GM12892 (cell line): ENCODE measurements around the gene METTL25.
A peak's percentile ranks its signal among the peaks of the same experiment; 100 is the strongest.

Source experiments
- DNase-seq: peaks from one replicate; pipeline ENCODE4 v3.0.0; 2011; ENCODE audit not compliant: insufficient read length
- FAIRE-seq: peaks from 2 replicates; lab custom pipeline; 2011; peaks lifted over from hg19 to GRCh38; lab: Jason Lieb, UNC
- POLR2A ChIP-seq: IDR thresholded peaks from 2 replicates; pipeline ENCODE4 v1.6.1; 2011; ENCODE audit warnings: low read depth, low read length, control low read depth
- POLR2AphosphoS5 ChIP-seq: IDR thresholded peaks from 2 replicates; pipeline ENCODE4 v1.6.1; 2011; ENCODE audit warnings: low read depth, low read length, control low read depth
- TAF1 ChIP-seq: IDR thresholded peaks from 2 replicates; pipeline ENCODE4 v1.6.1; 2011; ENCODE audit warnings: low read depth, mild to moderate bottlenecking, control low read depth, low read length, borderline replicate concordance

Gene METTL25

DNA sequence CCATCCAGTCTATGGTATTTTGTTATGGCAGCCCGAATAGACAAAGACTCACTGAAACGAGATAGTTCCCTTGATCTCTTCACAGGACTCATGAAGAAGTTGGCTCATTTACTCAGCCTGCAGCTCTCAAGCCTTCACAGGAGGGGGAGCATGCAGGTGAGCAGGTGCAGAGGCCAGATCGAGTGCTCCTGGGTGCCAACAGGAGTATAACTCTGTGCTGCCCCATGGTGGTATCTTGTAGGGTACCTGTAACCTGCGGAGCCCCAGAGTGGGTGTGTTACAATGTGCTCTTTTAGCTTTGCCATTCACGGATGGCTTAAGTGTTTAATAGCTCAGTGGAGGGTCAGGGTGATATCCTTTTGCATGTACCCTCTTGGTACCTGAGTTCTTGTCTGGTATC lies 159.5 kb downstream of the METTL25 start:
- no peak for FAIRE-seq
- no peak for TF ChIP-seq POLR2A
- TF ChIP-seq POLR2AphosphoS5 = no peak
- no peak for TF ChIP-seq TAF1

DNA sequence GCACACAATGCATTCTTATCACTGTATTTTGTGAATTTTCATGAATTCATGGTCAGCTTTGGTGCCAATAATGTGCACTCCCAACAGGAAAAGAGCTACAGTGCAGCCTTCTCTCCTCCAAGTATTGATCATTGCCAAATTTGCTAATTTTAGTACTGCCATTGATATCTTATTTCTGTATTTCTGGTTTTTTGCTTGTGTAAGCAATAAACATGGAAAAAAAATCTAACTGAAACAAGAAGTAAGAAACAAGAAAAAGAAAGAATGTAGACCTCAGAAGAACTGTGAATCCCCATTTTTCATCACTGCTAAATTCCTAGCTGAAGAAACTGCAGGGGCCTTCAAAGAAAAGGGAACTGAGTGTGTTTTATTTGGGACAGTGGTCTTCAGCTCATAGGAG lies 161.2 kb downstream of the METTL25 start:
- no peak for TF ChIP-seq POLR2AphosphoS5
- no peak for TF ChIP-seq TAF1
- no peak for TF ChIP-seq POLR2A
- DNase-seq (no peak), FAIRE-seq (no peak)

More for the DNA sequence above, 159.5 kb downstream of the METTL25 start:
- DNase-seq = no peak

DNA sequence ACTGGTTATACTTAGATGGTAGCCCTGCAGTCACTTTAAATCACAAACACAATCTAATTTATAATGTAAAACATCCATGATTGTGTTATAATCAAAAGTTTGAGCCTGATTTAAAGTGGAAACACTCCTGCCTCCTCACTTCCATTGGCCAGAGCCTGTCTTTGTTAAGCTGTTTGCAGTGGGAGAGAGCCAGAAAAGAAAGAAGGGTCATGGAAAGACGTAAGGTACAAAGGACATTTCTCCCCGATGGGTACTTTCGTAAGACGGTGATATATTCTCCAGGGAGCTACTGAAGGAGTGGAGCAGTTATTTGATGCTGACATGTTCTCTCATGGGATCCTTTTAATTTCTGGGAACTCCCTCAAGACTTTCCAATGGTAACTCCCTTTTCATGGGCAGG lies 164.0 kb downstream of the METTL25 start:
- TF ChIP-seq TAF1 (no peak), POLR2A (no peak), POLR2AphosphoS5 (no peak)
- DNase-seq (no peak), FAIRE-seq (no peak)

DNA sequence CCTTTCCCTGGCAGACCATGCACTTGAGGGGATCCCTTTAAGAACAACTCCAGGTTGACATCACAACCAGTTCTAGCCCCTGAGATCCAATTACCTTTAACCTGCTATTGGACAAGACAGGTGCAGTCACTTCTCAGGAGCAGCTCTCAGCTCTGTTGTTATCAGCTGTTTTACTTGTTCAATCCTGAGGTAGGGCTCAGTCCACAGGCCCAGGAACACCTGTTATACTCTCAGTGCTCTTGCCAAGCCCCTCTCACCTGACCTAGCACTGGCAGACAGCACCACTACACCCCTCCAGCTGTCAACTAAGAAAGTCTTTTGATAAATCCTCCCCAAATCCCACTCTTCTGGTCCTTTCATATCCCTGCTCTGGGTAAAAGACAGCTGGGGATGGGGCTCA lies 164.4 kb downstream of the METTL25 start:
- FAIRE-seq (no peak), DNase-seq (no peak)
- no peak for TF ChIP-seq POLR2A
- TF ChIP-seq POLR2AphosphoS5 = no peak

DNA sequence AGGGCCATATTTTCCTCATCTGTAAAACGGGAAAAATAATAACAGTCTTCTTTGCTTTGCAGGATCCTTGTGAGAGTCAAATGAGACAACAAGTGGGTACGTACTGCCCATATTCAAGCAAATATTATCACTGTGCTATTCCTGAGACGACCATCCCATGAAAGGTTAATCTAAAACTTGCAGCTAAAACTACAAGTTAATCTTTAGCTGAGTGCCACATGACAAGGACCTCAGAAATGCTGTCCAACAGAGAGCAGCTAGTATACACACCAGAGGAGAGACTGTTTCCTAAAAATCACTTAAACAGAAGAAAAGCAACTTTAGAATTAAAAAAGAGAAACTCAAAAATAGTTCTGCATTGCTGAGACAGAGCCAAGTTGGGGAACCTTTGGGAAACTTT lies 165.7 kb downstream of the METTL25 start:
- no peak for TF ChIP-seq POLR2AphosphoS5
- no peak for DNase-seq
- FAIRE-seq = no peak

DNA sequence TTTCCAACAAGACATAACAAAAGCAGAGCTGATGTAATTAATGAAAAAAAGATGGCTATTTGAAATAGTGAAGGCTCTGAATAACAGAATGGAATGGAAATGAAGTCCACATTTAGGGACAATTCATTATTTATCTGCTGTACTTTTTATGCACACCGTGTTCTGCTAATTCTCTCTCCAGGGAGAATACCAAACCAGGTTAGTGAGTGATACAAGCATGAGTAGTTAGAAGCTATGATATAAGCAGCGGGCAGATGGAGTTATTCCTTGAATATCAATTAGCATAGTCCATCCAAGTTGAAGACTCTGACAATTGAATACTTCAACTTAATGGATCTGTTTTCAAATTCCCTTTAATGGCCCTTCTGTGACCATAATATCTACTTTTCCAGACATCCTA lies 166.3 kb downstream of the METTL25 start:
- DNase-seq = no peak
- no peak for TF ChIP-seq POLR2A
- no peak for TF ChIP-seq POLR2AphosphoS5
- no peak for TF ChIP-seq TAF1
- FAIRE-seq = no peak

DNA sequence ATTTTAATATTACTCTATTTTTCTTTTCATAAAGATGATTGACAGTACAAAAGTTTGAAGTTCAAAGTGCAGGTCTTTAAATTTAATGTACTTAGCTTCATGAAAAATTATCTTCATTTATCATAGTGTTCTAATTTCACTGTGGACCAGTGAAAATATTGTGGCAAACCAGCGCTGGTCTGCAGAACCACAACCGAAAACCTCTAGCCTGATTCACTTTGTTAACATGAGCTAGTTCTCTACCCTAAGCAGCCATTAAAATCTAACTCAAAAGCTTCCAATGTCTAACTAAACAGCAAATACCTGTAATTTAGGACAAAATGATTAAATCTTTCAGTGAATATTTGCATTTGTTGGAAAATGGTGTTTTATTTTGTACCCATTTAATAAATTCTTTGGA lies 167.3 kb downstream of the METTL25 start:
- FAIRE-seq = no peak
- no peak for TF ChIP-seq POLR2A
- TF ChIP-seq TAF1 = no peak
- TF ChIP-seq POLR2AphosphoS5 = no peak
- DNase-seq = no peak

DNA sequence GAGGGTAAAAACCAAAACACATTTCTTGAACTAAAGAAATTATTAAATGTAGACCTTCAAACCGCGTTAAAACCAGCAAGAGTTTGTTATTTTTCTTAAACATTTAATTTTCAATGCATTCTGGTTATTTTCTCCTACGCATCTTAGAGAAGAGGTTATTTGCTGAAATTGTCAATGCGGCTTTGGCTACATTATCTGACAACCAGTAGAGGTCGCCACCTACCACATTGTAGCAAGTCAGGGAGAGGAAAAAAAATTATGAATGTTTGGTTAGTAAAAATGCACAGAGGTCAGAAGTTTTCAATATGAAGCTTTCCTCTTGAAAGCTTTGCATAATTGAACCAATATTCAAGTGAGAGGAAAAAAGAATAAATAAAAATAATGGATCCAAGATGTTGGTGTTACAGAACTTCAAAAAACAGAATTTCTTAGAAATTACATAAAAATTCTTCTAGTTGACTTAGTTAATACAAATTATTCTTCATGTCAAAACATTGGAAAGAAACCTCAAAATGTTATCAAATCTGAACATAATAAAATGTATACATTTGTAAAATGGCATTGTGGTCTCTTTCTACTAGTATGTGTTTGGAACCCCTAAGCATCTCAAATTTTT lies 168.9 kb downstream of the METTL25 start:
- FAIRE-seq (peak; percentile 74), DNase-seq (no peak)
- TF ChIP-seq POLR2A = no peak
- no peak for TF ChIP-seq TAF1
- TF ChIP-seq POLR2AphosphoS5 = no peak
